Subcutaneous abdominal adipose tissue (tissue), 5 donors: ENCODE data around the gene OR1I1.
"Not testable (repeated sequence)": the region's sequence is repeated elsewhere in the genome, so short reads cannot be mapped to it uniquely, and the experiment has no call there.

Experiments
- H3K27ac ChIP-seq: one replicate; pipeline ENCODE4 v1.7.0; 2013; ENCODE audit warnings: low read depth, mild to moderate bottlenecking, inconsistent platforms, low read length, moderate library complexity
- H3K27me3 ChIP-seq, 5 donors: one replicate each; pipeline ENCODE4 v1.7.0; 2013; ENCODE audit warnings: low read length in 5 of 5, inconsistent platforms in 1 of 5; ENCODE audit not compliant: control insufficient read depth in 5 of 5, insufficient read depth in 4 of 5
- H3K36me3 ChIP-seq, 5 donors: one replicate each; pipeline ENCODE4 v1.7.0; 2013; ENCODE audit warnings: low read length in 5 of 5; ENCODE audit not compliant: control insufficient read depth in 5 of 5, insufficient read depth in 5 of 5
- H3K4me1 ChIP-seq, 5 donors: one replicate each; pipeline ENCODE4 v1.7.0; 2013; ENCODE audit warnings: low read length in 5 of 5, mild to moderate bottlenecking in 3 of 5, moderate library complexity in 1 of 5; ENCODE audit not compliant: control insufficient read depth in 5 of 5, insufficient read depth in 5 of 5
- H3K4me3 ChIP-seq, 5 donors: one replicate each; pipeline ENCODE4 v1.7.0; 2013; ENCODE audit warnings: low read length in 5 of 5, low read depth in 1 of 5
- H3K9ac ChIP-seq, 5 donors: one replicate each; pipeline ENCODE4 v1.7.0; 2013; ENCODE audit warnings: low read length in 5 of 5, mild to moderate bottlenecking in 4 of 5, moderate library complexity in 3 of 5
- H3K9me3 ChIP-seq, 5 donors: one replicate each; pipeline ENCODE4 v1.7.0; 2013; ENCODE audit warnings: low read length in 5 of 5; ENCODE audit not compliant: control insufficient read depth in 5 of 5
- donor health status: healthy.
- donor health status: healthy.
- donor health status: healthy.
- donor health status: healthy.
- donor health status: healthy.

OR1I1 gene

GRCh38 chr19:15050639-15051038, 31.4 kb upstream of the OR1I1 start:
- Histone ChIP-seq H3K36me3 (no peaks in the 10 kb centered on the region), H3K4me1 (no peaks in the 10 kb centered on the region), H3K27ac (no peak overlapping the region), H3K27me3 (peaks cover 4 to 10% (median 8%) of the 10 kb centered on the region in 5 donors), H3K9ac (no peak overlapping the region), H3K4me3 (no peak overlapping the region), H3K9me3 (peaks cover 0 to 4% (median 0%) of the 10 kb centered on the region in 5 donors)

- H3K9ac ChIP-seq, result no peak overlapping the region
- no peaks in the 10 kb centered on the region for H3K36me3 ChIP-seq
- peaks cover 0 to 15% (median 4%) of the 10 kb centered on the region in 5 donors for H3K27me3 ChIP-seq
- no peaks in the 10 kb centered on the region for H3K4me1 ChIP-seq
- no peaks in the 10 kb centered on the region for H3K9me3 ChIP-seq
- H3K27ac ChIP-seq, result no peak overlapping the region
- H3K4me3 ChIP-seq, result no peak overlapping the region
Observed at GRCh38 chr19:15062036-15062435, 20.0 kb upstream of the OR1I1 start.

GRCh38 chr19:15070386-15070785, 11.6 kb upstream of the OR1I1 start:
- not testable (repeated sequence) for H3K36me3 ChIP-seq, H3K4me1 ChIP-seq, H3K27me3 ChIP-seq, H3K4me3 ChIP-seq, H3K9me3 ChIP-seq, H3K27ac ChIP-seq, H3K9ac ChIP-seq

- Histone ChIP-seq H3K9ac (no peak overlapping the region), H3K4me3 (no peak overlapping the region), H3K9me3 (no peaks in the 10 kb centered on the region), H3K4me1 (no peaks in the 10 kb centered on the region), H3K36me3 (no peaks in the 10 kb centered on the region), H3K27me3 (peaks cover 0 to 2% (median 0%) of the 10 kb centered on the region in 5 donors), H3K27ac (no peak overlapping the region)
Observed at GRCh38 chr19:15072930-15073647, 8.9 kb upstream of the OR1I1 start.

- Histone ChIP-seq H3K9ac (no peak overlapping the region), H3K4me1 (no peaks in the 10 kb centered on the region), H3K4me3 (no peak overlapping the region), H3K27me3 (peaks cover 0 to 5% (median 0%) of the 10 kb centered on the region in 5 donors), H3K9me3 (no peaks in the 10 kb centered on the region), H3K36me3 (no peaks in the 10 kb centered on the region), H3K27ac (no peak overlapping the region)
Observed at GRCh38 chr19:15074371-15074770, 7.6 kb upstream of the OR1I1 start.

- H3K9ac ChIP-seq, result no peak overlapping the region
Observed at GRCh38 chr19:15075806-15076205, 6.2 kb upstream of the OR1I1 start.

GRCh38 chr19:15080002-15080401, 2.0 kb upstream of the OR1I1 start:
- peaks cover 3 to 24% (median 7%) of the 10 kb centered on the region in 5 donors for H3K27me3 ChIP-seq
- not testable (repeated sequence) for H3K4me1 ChIP-seq, H3K9me3 ChIP-seq, H3K4me3 ChIP-seq, H3K36me3 ChIP-seq, H3K27ac ChIP-seq, H3K9ac ChIP-seq

More at GRCh38 chr19:15075806-15076205, 6.2 kb upstream of the OR1I1 start:
- Histone ChIP-seq H3K27ac (no peak overlapping the region), H3K36me3 (no peaks in the 10 kb centered on the region), H3K4me1 (no peaks in the 10 kb centered on the region), H3K27me3 (peaks cover 0 to 5% (median 0%) of the 10 kb centered on the region in 5 donors), H3K4me3 (no peak overlapping the region), H3K9me3 (no peaks in the 10 kb centered on the region)

GRCh38 chr19:15087182-15087581, 5.2 kb downstream of the OR1I1 start:
- H3K9me3 ChIP-seq, result no peaks in the 10 kb centered on the region
- no peaks in the 10 kb centered on the region for H3K36me3 ChIP-seq
- H3K4me1 ChIP-seq, result peaks cover 0 to 4% (median 3%) of the 10 kb centered on the region in 5 donors
- H3K9ac ChIP-seq, result no peak overlapping the region
- H3K27ac ChIP-seq, result no peak overlapping the region
- peaks cover 12 to 22% (median 15%) of the 10 kb centered on the region in 5 donors for H3K27me3 ChIP-seq
- H3K4me3 ChIP-seq, result no peak overlapping the region

GRCh38 chr19:15091918-15092753, 10.1 kb downstream of the OR1I1 start:
- Histone ChIP-seq H3K4me1 (peaks cover 0 to 10% (median 8%) of the 10 kb centered on the region in 5 donors), H3K27me3 (peaks cover 7 to 9% (median 7%) of the 10 kb centered on the region in 5 donors), H3K27ac (no peak overlapping the region), H3K4me3 (no peak overlapping the region), H3K36me3 (no peaks in the 10 kb centered on the region), H3K9me3 (no peaks in the 10 kb centered on the region), H3K9ac (no peak overlapping the region)

- Histone ChIP-seq H3K27me3 (peaks cover 0 to under 1% (median 0%) of the 10 kb centered on the region in 5 donors), H3K27ac (no peak overlapping the region), H3K4me1 (peaks cover 0 to 10% (median 8%) of the 10 kb centered on the region in 5 donors), H3K9me3 (no peaks in the 10 kb centered on the region), H3K4me3 (no peak overlapping the region), H3K36me3 (no peaks in the 10 kb centered on the region), H3K9ac (no peak overlapping the region)
Observed at GRCh38 chr19:15093001-15093400, 11.0 kb downstream of the OR1I1 start.
